ENCODE results near the gene BCAS3. TPM values are rescaled to one million over a fixed set of nuclear protein-coding genes. Genes with fewer than 3 reads are reported as not detected.

Gene BCAS3
- total RNA-seq, 6 experiments from 2014 or later = 9.2 to 22.1 (median 14.2) TPM

- Histone ChIP-seq H3K36me3 (no peaks in the 10 kb centered on the region), H3K4me3 (no peak overlapping the region), H3K27ac (no peak overlapping the region), H3K4me1 (peaks cover 0 to 29% (median 2%) of the 10 kb centered on the region in 4 donors), H3K27me3 (no peaks in the 10 kb centered on the region), H3K9me3 (no peaks in the 10 kb centered on the region)
- DNase-seq = peak; percentile 33 to 54 (median 47)
- intact Hi-C loops (cut with DNase I) = loop anchor here in 1 of 2 donors (5.0 to 10.0 kb wide), 2 partner anchors 412 to 420 kb away; no protein-coding TSS in a partner anchor
- no peak for TF ChIP-seq CTCF (IDR thresholded peaks at IDR 0.05)
- no peak for TF ChIP-seq POLR2A (IDR thresholded peaks at IDR 0.05)
- 61% methylated on average over 9 of the region's 16 CpGs for WGBS (ENCODE audit: insufficient coverage, low coverage, low lambda C conversion rate, missing lambda C conversion rate)
- no peak for ATAC-seq
These were observed 736.7 kb downstream of the BCAS3 start for GRCh38 chr17:61414141-61414935.

- no peaks in the 10 kb centered on the region for H3K9me3 ChIP-seq
- H3K36me3 ChIP-seq = no peaks in the 10 kb centered on the region
- no peak overlapping the region for H3K27ac ChIP-seq
- no peak for ATAC-seq
- intact Hi-C loops (cut with DNase I) = loop anchor here (5.0 to 10.0 kb wide), 3 partner anchors 137 to 420 kb away; no protein-coding TSS in a partner anchor
- H3K27me3 ChIP-seq = no peaks in the 10 kb centered on the region
- H3K4me1 ChIP-seq = peaks cover 0 to 26% (median 2%) of the 10 kb centered on the region in 4 donors
- no peak for DNase-seq
- no peak overlapping the region for H3K4me3 ChIP-seq
- 18% methylated on average over 2 of the region's 5 CpGs for WGBS (ENCODE audit: insufficient coverage, low coverage, low lambda C conversion rate, missing lambda C conversion rate)
- TF ChIP-seq POLR2A (IDR thresholded peaks at IDR 0.05) (no peak), CTCF (IDR thresholded peaks at IDR 0.05) (no peak)
These were observed 737.2 kb downstream of the BCAS3 start for GRCh38 chr17:61414936-61415251.

GRCh38 chr17:61415374-61416210 is 737.9 kb downstream of the BCAS3 start:
- intact Hi-C loops (cut with DNase I) = loop anchor here (5.0 to 10.0 kb wide), 2 partner anchors 137 to 419 kb away; no protein-coding TSS in a partner anchor
- DNase-seq = no peak
- H3K9me3 ChIP-seq = no peaks in the 10 kb centered on the region
- no peak for TF ChIP-seq CTCF (IDR thresholded peaks at IDR 0.05)
- TF ChIP-seq POLR2A (IDR thresholded peaks at IDR 0.05) = no peak
- H3K4me1 ChIP-seq = peaks cover 0 to 24% (median 2%) of the 10 kb centered on the region in 4 donors
- no peaks in the 10 kb centered on the region for H3K36me3 ChIP-seq
- WGBS (ENCODE audit: insufficient coverage, low coverage, low lambda C conversion rate, missing lambda C conversion rate) = no CpG with 5 or more reads among the region's 6 CpGs
- no peak overlapping the region for H3K4me3 ChIP-seq
- no peak for ATAC-seq
- H3K27ac ChIP-seq = no peak overlapping the region
- no peaks in the 10 kb centered on the region for H3K27me3 ChIP-seq

GRCh38 chr17:61416211-61416539 is 738.5 kb downstream of the BCAS3 start:
- 61% methylated on average over 4 of the region's 6 CpGs for WGBS (ENCODE audit: insufficient coverage, low coverage, low lambda C conversion rate, missing lambda C conversion rate)
- Histone ChIP-seq H3K4me3 (no peak overlapping the region), H3K27ac (no peak overlapping the region), H3K9me3 (no peaks in the 10 kb centered on the region), H3K27me3 (no peaks in the 10 kb centered on the region), H3K36me3 (no peaks in the 10 kb centered on the region), H3K4me1 (peaks cover 0 to 23% (median 2%) of the 10 kb centered on the region in 4 donors)
- TF ChIP-seq CTCF (IDR thresholded peaks at IDR 0.05) (no peak), POLR2A (IDR thresholded peaks at IDR 0.05) (no peak)
- ATAC-seq = no peak
- no peak for DNase-seq
- intact Hi-C loops (cut with DNase I) = loop anchor here (5.0 to 10.0 kb wide), 2 partner anchors 136 to 419 kb away; no protein-coding TSS in a partner anchor
